Endothelial cell of umbilical vein (primary cell): ENCODE data around the gene ERO1B. TPM values are rescaled to one million over a fixed set of nuclear protein-coding genes. Genes with fewer than 3 reads are reported as not detected.
"Not testable (repeated sequence)": the region's sequence is repeated elsewhere in the genome, so short reads cannot be mapped to it uniquely, and the experiment has no call there.

Source experiments
- Bru-seq: library from RNA; stranded (reverse); fragments of 400-500 nt; gene quantifications from one replicate; lab custom pipeline; 2021; lab: Mats Ljungman, UMichigan
- BruChase-seq, 2 experiments: library from RNA; stranded (reverse); fragments of 400-500 nt; gene quantifications; one replicate each; lab custom pipeline; 2021; lab: Mats Ljungman, UMichigan
- BruUV-seq: library from RNA; stranded (reverse); fragments of 400-500 nt; replicated peaks from 2 replicates; lab custom pipeline; 2021; lab: Mats Ljungman, UMichigan
- CTCF ChIA-PET: fragments of 300-600, 350-600 bp; sonication (Branson Sonifier 250); formaldehyde crosslinking; loops from one replicate; lab custom pipeline; 2021; ENCODE audit warnings: antibody characterized with exemption, inconsistent platforms; lab: Charles Lee
- POLR2A ChIA-PET: fragments of 300-600, 350-600 bp; sonication (Branson Sonifier 250); formaldehyde crosslinking; loops from one replicate; lab custom pipeline; 2021; ENCODE audit warnings: antibody characterized with exemption, inconsistent platforms; lab: Charles Lee
- DNase-seq: peaks from one replicate; pipeline ENCODE4 v3.0.0-alpha.2; 2011; ENCODE audit warnings: low read depth, low spot score
- FAIRE-seq: peaks from 2 replicates; lab custom pipeline; 2011; peaks lifted over from hg19 to GRCh38; lab: Jason Lieb, UNC
- H2AFZ ChIP-seq: 2 replicates; pipeline ENCODE4 v1.6.0; 2012; ENCODE audit warnings: low read depth, low read length, control low read depth, inconsistent platforms
- H3K27ac ChIP-seq: 2 replicates; pipeline ENCODE4 v1.5.1; 2011; ENCODE audit warnings: low read depth, mild to moderate bottlenecking, control low read depth, low read length, moderate library complexity; ENCODE audit not compliant: insufficient read depth
- H3K27me3 ChIP-seq, 2 experiments: 2 replicates each; pipeline versions ENCODE4 v1.6.0 to v1.6.1; 2011; ENCODE audit warnings: low read length in 2 of 2, mixed read lengths in 1 of 2; ENCODE audit not compliant: control insufficient read depth in 2 of 2, insufficient read depth in 2 of 2
- H3K36me3 ChIP-seq, 2 experiments: 2 replicates in 1 of 2; 3 replicates in 1 of 2; pipeline ENCODE4 v1.5.1; 2011; ENCODE audit warnings: low read length in 2 of 2, mild to moderate bottlenecking in 1 of 2, moderate library complexity in 1 of 2; ENCODE audit not compliant: control insufficient read depth in 2 of 2, insufficient read depth in 2 of 2; ENCODE audit errors: extremely low read depth in 1 of 2
- H3K4me1 ChIP-seq: 3 replicates; pipeline ENCODE4 v1.5.1; 2011; ENCODE audit warnings: mild to moderate bottlenecking, low read length; ENCODE audit not compliant: control insufficient read depth, insufficient read depth; ENCODE audit errors: extremely low read depth
- H3K4me2 ChIP-seq: 2 replicates; pipeline ENCODE4 v1.6.1; 2011; ENCODE audit warnings: low read length, control low read depth, mixed read lengths; ENCODE audit not compliant: insufficient read depth
- H3K4me3 ChIP-seq, 3 experiments: fragments of 200-600 bp in 1 of 3; sonication (generic), shearing (Covaris generic) in 1 of 3; replicated peaks in 1 of 3; 2 replicates each; pipeline ENCODE4 v1.5.1; 2011 to 2016; ENCODE audit warnings: control low read depth in 3 of 3, low read length in 3 of 3, mild to moderate bottlenecking in 2 of 3, inconsistent platforms in 1 of 3, low read depth in 1 of 3, moderate library complexity in 1 of 3; ENCODE audit not compliant: insufficient read depth in 1 of 3
- H3K79me2 ChIP-seq: 2 replicates; pipeline ENCODE4 v1.6.0; 2012; ENCODE audit warnings: low read length, inconsistent platforms; ENCODE audit not compliant: control insufficient read depth, insufficient read depth
- H3K9ac ChIP-seq: replicated peaks from 2 replicates; pipeline ENCODE3; 2011; ENCODE audit warnings: low read length, control low read depth; ENCODE audit not compliant: insufficient read depth; ENCODE audit errors: extremely low read depth
- H3K9me1 ChIP-seq: replicated peaks from 3 replicates; pipeline ENCODE4 v1.6.0; 2011; ENCODE audit warnings: mild to moderate bottlenecking, low read length; ENCODE audit not compliant: control insufficient read depth, insufficient read depth; ENCODE audit errors: extremely low read depth
- H3K9me3 ChIP-seq: replicated peaks from 2 replicates; pipeline ENCODE4 v1.5.1; 2012; ENCODE audit warnings: low read length, inconsistent platforms; ENCODE audit not compliant: control insufficient read depth, insufficient read depth
- H4K20me1 ChIP-seq: replicated peaks from 2 replicates; pipeline ENCODE3; 2011; ENCODE audit warnings: mild to moderate bottlenecking, low read length; ENCODE audit not compliant: control insufficient read depth, insufficient read depth; ENCODE audit errors: extremely low read depth
- CTCF ChIP-seq, 2 donors: IDR thresholded peaks; 1 replicate in 1 of 2; 2 replicates in 1 of 2; pipeline ENCODE4 v1.5.1; 2011; ENCODE audit warnings: low read length in 2 of 2, mild to moderate bottlenecking in 2 of 2, moderate library complexity in 2 of 2, control low read depth in 1 of 2, inconsistent platforms in 1 of 2, low read depth in 1 of 2; ENCODE audit not compliant: insufficient read depth in 1 of 2; ENCODE audit errors: extremely low read depth in 1 of 2
- JUN ChIP-seq: IDR thresholded peaks from 2 replicates; pipeline ENCODE4 v1.6.1; 2011; ENCODE audit warnings: borderline replicate concordance, low read depth; ENCODE audit not compliant: insufficient read length, insufficient read depth
- MYC ChIP-seq: IDR thresholded peaks from one replicate; pipeline ENCODE4 v1.6.1; 2011; ENCODE audit warnings: mild to moderate bottlenecking, low read depth, low read length
- POLR2A ChIP-seq: IDR thresholded peaks from 2 replicates; pipeline ENCODE4 v1.6.1; 2012; ENCODE audit warnings: low read depth, mild to moderate bottlenecking, control low read depth, low read length
- POLR2AphosphoS5 ChIP-seq: IDR thresholded peaks from 2 replicates; pipeline ENCODE4 v1.6.1; 2012; ENCODE audit warnings: low read depth, mild to moderate bottlenecking, control low read depth, low read length, moderate library complexity; ENCODE audit not compliant: insufficient read depth
- dilution Hi-C: fragments of 300-500 bp; cut with MboI; formaldehyde crosslinking; loops from one replicate; pipeline ENCODE4 v1.15.0; 2019; ENCODE audit warnings: low sequenced_read_pairs; ENCODE audit not compliant: extremely low pct_ligation_motif_present
- intact Hi-C: fragments of 100-400 bp; cut with micrococcal nuclease; formaldehyde crosslinking; loops from one replicate; pipeline ENCODE4 v1.10.0; 2022
- long read RNA-seq: library from polyadenylated mRNA; stranded (forward); transcript quantifications from one replicate; pipeline ENCODE4 v2.0.0, GENCODE V29; 2021
- polyA minus RNA-seq, 3 experiments: library from RNA; depleted of rRNA, polyadenylated mRNA; stranded (reverse); fragments of >200 nt; gene quantifications; 1 replicate in 1 of 3; 2 replicates in 2 of 3; pipeline ENCODE4 v1.2.3, GENCODE V29; 2011
- polyA plus RNA-seq, 4 experiments: library from polyadenylated mRNA; depleted of rRNA in 3 of 4; stranded (reverse) in 3 of 4; unstranded in 1 of 4; fragments of >200 nt; gene quantifications; 2 replicates each; pipeline versions ENCODE4 v1.2.1 to v1.2.3, GENCODE V29; 2011 to 2012; ENCODE audit warnings: missing spikeins in 1 of 4
- total RNA-seq: library from RNA; stranded (reverse); gene quantifications from 2 replicates; pipeline ENCODE4 v1.2.3, GENCODE V29; 2021

The ERO1B gene
- total RNA-seq (3.6 and 5.1 TPM in 2 replicates), polyA plus RNA-seq (1.1 and 1.9 TPM in 2 replicates), polyA minus RNA-seq (1.1 and 1.5 TPM in 2 replicates), Bru-seq, nascent RNA (percentile 45 among the genes with signal in this experiment), BruChase-seq, experiment 1, labeled RNA remaining after a 6-hour chase (percentile 48 among the genes with signal in this experiment), BruChase-seq, experiment 2, labeled RNA remaining after a 2-hour chase (percentile 48 among the genes with signal in this experiment)
- 1.2 and 1.6 TPM in 2 replicates for polyA plus RNA-seq (2011; cell fraction: cytosol; rRNA removed)
- 3.6 and 4.5 TPM in 2 replicates for polyA plus RNA-seq (2011; cell fraction: nucleus; rRNA removed)
- 1.8 and 1.9 TPM in 2 replicates for polyA plus RNA-seq (2012)
- polyA minus RNA-seq (2011; cell fraction: cytosol; rRNA and poly(A)+ RNA removed) = 1.5 TPM
- 4.8 and 7.3 TPM in 2 replicates for polyA minus RNA-seq (2011; cell fraction: nucleus; rRNA and poly(A)+ RNA removed)
- long read RNA-seq, partial matches to known transcripts = 0 of 7 reads
- long read RNA-seq, other reads (novel, unspliced or antisense) = 7 of 7 reads

- peaks cover 16 to 22% of the 10 kb centered on the region in 2 experiments for H3K27me3 ChIP-seq
- peak within 1 kb of the TSS; percentile 56 for H3K9ac ChIP-seq
- peak within 1 kb of the TSS; percentile 43 for H3K4me2 ChIP-seq
- H3K27ac ChIP-seq = no peak within 1 kb of the TSS
- peak within 1 kb of the TSS; percentile 39 to 99 (median 65) for H3K4me3 ChIP-seq
- peak; percentile 95 for DNase-seq
- CTCF ChIA-PET = no interaction called here
- H3K4me1 ChIP-seq = peaks cover 3% of the 10 kb centered on the region
- dilution Hi-C loops = no loop called here
- H4K20me1 ChIP-seq = no peaks in the 10 kb centered on the region
- FAIRE-seq = peak; percentile 97
- H3K36me3 ChIP-seq = no peaks in the 10 kb centered on the region
- POLR2A ChIA-PET = no interaction called here
- H3K79me2 ChIP-seq = no peaks in the 10 kb centered on the region
- peak within 1 kb of the TSS; percentile 99 for H2AFZ ChIP-seq
- no peaks in the 10 kb centered on the region for H3K9me1 ChIP-seq
- no TSS peak for BruUV-seq
- H3K9me3 ChIP-seq = no peaks in the 10 kb centered on the region
- intact Hi-C loops = loop anchor here (1.0 to 10.0 kb wide), 7 partner anchors 141 to 778 kb away; partner anchors contain the start of genes B3GALNT2, HEATR1, LGALS8 and MTR
- peak in 1 of 2 donors; percentile 2 for TF ChIP-seq CTCF (IDR thresholded peaks at IDR 0.05; ENCODE audit: extremely low read depth in 1 of 2, insufficient read depth in 1 of 2, low read depth in 1 of 2, low read length in 2 of 2)
- TF ChIP-seq POLR2AphosphoS5 = peak; percentile 20
- no peak for TF ChIP-seq JUN
- peak; percentile 21 for TF ChIP-seq POLR2A
- no peak for TF ChIP-seq MYC
These were observed at the start of gene ERO1B for GRCh38 chr1:236281654-236282424. Gene ERO1B, minus strand, starts transcription at chr1:236281958. Its CDS starts 175 bp downstream, at chr1:236281783.

- FAIRE-seq, H3K27ac ChIP-seq, H3K4me3 ChIP-seq, H3K9ac ChIP-seq, intact Hi-C loops, BruUV-seq, H3K27me3 ChIP-seq, H3K4me1 ChIP-seq, H3K36me3 ChIP-seq, H3K4me2 ChIP-seq, H4K20me1 ChIP-seq, H3K9me3 ChIP-seq, H2AFZ ChIP-seq, H3K9me1 ChIP-seq, DNase-seq, H3K79me2 ChIP-seq, dilution Hi-C loops, POLR2A ChIA-PET: not testable (repeated sequence)
- CTCF ChIA-PET = interaction anchor here (1.1 kb wide), 1 partner anchor 15 kb away, joined by 3 read pairs; no protein-coding TSS in a partner anchor
These were observed 49.7 kb upstream of the ERO1B start for GRCh38 chr1:236331412-236331811.
